AG04450 (cell line): ENCODE results near the gene PCDHGB4. TPM values are rescaled to one million over a fixed set of nuclear protein-coding genes. Genes with fewer than 3 reads are reported as not detected.
A peak's percentile ranks its signal among the peaks of the same experiment; 100 is the strongest.
"Not testable (repeated sequence)": the region's sequence is repeated elsewhere in the genome, so short reads cannot be mapped to it uniquely, and the experiment has no call there.

Source experiments
- CTCF ChIA-PET: fragments of 300-600, 350-600 bp; formaldehyde crosslinking; extraction: SDS; loops from one replicate; lab custom pipeline; 2022; ENCODE audit warnings: antibody characterized with exemption, inconsistent platforms; lab: Charles Lee
- POLR2A ChIA-PET: fragments of 350-600 bp; formaldehyde crosslinking; extraction: SDS; loops from one replicate; lab custom pipeline; 2021; ENCODE audit warnings: antibody characterized with exemption, inconsistent platforms; lab: Yijun Ruan, JAX
- DNase-seq: peaks from one replicate; pipeline ENCODE4 v3.0.0-alpha.2; 2011; ENCODE audit warnings: low read depth, low spot score
- H3K27ac ChIP-seq: one replicate; pipeline ENCODE4 v1.5.1; 2012; ENCODE audit warnings: low read depth, low read length, control low read depth
- H3K27me3 ChIP-seq: one replicate; pipeline ENCODE4 v1.6.0; 2012; ENCODE audit warnings: low read length; ENCODE audit not compliant: control insufficient read depth, insufficient read depth
- H3K4me3 ChIP-seq: 2 replicates; pipeline ENCODE4 v1.5.1; 2011; ENCODE audit warnings: mild to moderate bottlenecking, low read depth, low read length, control low read depth
- H3K9me3 ChIP-seq: 2 replicates; pipeline ENCODE4 v1.5.1; 2012; ENCODE audit warnings: low read length; ENCODE audit not compliant: control insufficient read depth, insufficient read depth
- CTCF ChIP-seq: IDR thresholded peaks from 2 replicates; pipeline ENCODE4 v1.5.1; 2011; ENCODE audit warnings: low read depth, low read length, control low read depth, inconsistent platforms
- polyA plus RNA-seq: library from polyadenylated mRNA; depleted of rRNA; stranded (reverse); fragments of >200 nt; gene quantifications from 2 replicates; pipeline ENCODE4 v1.2.3, GENCODE V29; 2011

The PCDHGB4 gene
- polyA plus RNA-seq, 1 experiment: 10.3 TPM

- Histone ChIP-seq H3K27ac (no peak overlapping the region), H3K9me3 (peaks cover 71% of the 10 kb centered on the region), H3K27me3 (peaks cover 4% of the 10 kb centered on the region), H3K4me3 (no peak overlapping the region)
- no peak for TF ChIP-seq CTCF
- POLR2A ChIA-PET: no interaction called here
- DNase-seq: no peak
- CTCF ChIA-PET: interaction anchor here (0.6 to 2.8 kb wide), 9 partner anchors 16 to 193 kb away, joined by 3 to 22 read pairs (median 4); partner anchors contain the start of gene PCDHGA12
Measured at GRCh38 chr5:141374627-141375026, 12.9 kb upstream of the PCDHGB4 start.

GRCh38 chr5:141375444-141376155 lies 11.9 kb upstream of the PCDHGB4 start:
- H3K4me3 ChIP-seq, H3K27me3 ChIP-seq, DNase-seq, POLR2A ChIA-PET, H3K27ac ChIP-seq: not testable (repeated sequence)
- CTCF ChIA-PET: interaction anchor here (1.0 to 2.8 kb wide), 3 partner anchors 15 to 193 kb away, joined by 3 to 22 read pairs (median 4); no protein-coding TSS in a partner anchor
- H3K9me3 ChIP-seq: peaks cover 67% of the 10 kb centered on the region

- Histone ChIP-seq H3K27ac (no peak within 1 kb of the TSS), H3K9me3 (peaks cover 42% of the 10 kb centered on the region), H3K4me3 (peak within 1 kb of the TSS; percentile 58), H3K27me3 (peaks cover 6% of the 10 kb centered on the region)
- CTCF ChIA-PET: interaction anchor here (0.7 to 3.5 kb wide), 12 partner anchors 9 to 185 kb away, joined by 3 to 22 read pairs (median 4); partner anchors contain the start of genes PCDHGA1, PCDHGA10, PCDHGB1 and PCDHGB3
- no peak for DNase-seq
- POLR2A ChIA-PET: no interaction called here
- peak; percentile 43 for TF ChIP-seq CTCF
Measured at GRCh38 chr5:141382469-141383294, 4.8 kb upstream of the PCDHGB4 start, which contains the start of gene PCDHGA7. Gene PCDHGA7, plus strand, starts transcription at chr5:141382742. Its CDS starts 158 bp downstream, at chr5:141382900.

GRCh38 chr5:141383345-141383744 lies 4.2 kb upstream of the PCDHGB4 start:
- peaks cover 6% of the 10 kb centered on the region for H3K27me3 ChIP-seq
- peaks cover 43% of the 10 kb centered on the region for H3K9me3 ChIP-seq
- ChIA-PET POLR2A (no interaction called here), CTCF (interaction anchor here (0.8 to 3.5 kb wide), 8 partner anchors 13 to 184 kb away, joined by 3 to 22 read pairs (median 4); partner anchors contain the start of genes PCDHGA10, PCDHGB1 and PCDHGB3)
- TF ChIP-seq CTCF: no peak
- no peak overlapping the region for H3K27ac ChIP-seq
- H3K4me3 ChIP-seq: peak overlapping the region; percentile 58; the same call in 1 of the 2 replicates
- no peak for DNase-seq

- CTCF ChIA-PET: interaction anchor here (1.4 to 4.8 kb wide), 2 partner anchors 15 to 174 kb away, joined by 3 to 20 read pairs; no protein-coding TSS in a partner anchor
- no peak for DNase-seq
- TF ChIP-seq CTCF: no peak
- Histone ChIP-seq H3K9me3 (peaks cover 56% of the 10 kb centered on the region), H3K27ac (no peak overlapping the region), H3K27me3 (peaks cover 6% of the 10 kb centered on the region), H3K4me3 (no peak overlapping the region)
- POLR2A ChIA-PET: no interaction called here
Measured at GRCh38 chr5:141384471-141385267, 2.8 kb upstream of the PCDHGB4 start.
